Pancreas (tissue), 10 donors: ENCODE measurements around the gene BCAS3. TPM values are rescaled to one million over a fixed set of nuclear protein-coding genes. Genes with fewer than 3 reads are reported as not detected.
A peak's percentile ranks its signal among the peaks of the same experiment; 100 is the strongest.

Source experiments
- ATAC-seq, 4 donors: fragments of 200-7000 bp; cut with Tn5 transposase; one replicate each; pipeline versions ENCODE4 v1.8.0 to v1.9.1; 2020; ENCODE audit warnings: mild to moderate bottlenecking in 4 of 4, moderate library complexity in 4 of 4
- DNase-seq, 6 donors: peaks; one replicate each; pipeline ENCODE4 v3.0.0-alpha.2; 2020
- FAIRE-seq: peaks from 2 replicates; lab custom pipeline; 2012; peaks lifted over from hg19 to GRCh38; lab: Jason Lieb, UNC
- H3K27ac ChIP-seq, 4 donors: fragments of 200-600 bp; sonication (generic); 1 replicate in 3 of 4; 2 replicates in 1 of 4; pipeline versions ENCODE4 v1.5.0 to v1.8.0; 2020
- H3K27me3 ChIP-seq, 4 donors: fragments of 200-600 bp; one replicate each; pipeline ENCODE4 v1.8.0; 2021
- H3K36me3 ChIP-seq, 3 donors: fragments of 200-600 bp; sonication (generic) in 1 of 3; one replicate each; pipeline versions ENCODE4 v1.5.0 to v1.8.0; 2020 to 2021
- H3K4me1 ChIP-seq, 3 donors: fragments of 200-600 bp; one replicate each; pipeline ENCODE4 v1.8.0; 2021
- H3K4me3 ChIP-seq, 4 donors: fragments of 200-600 bp; sonication (generic) in 2 of 4; one replicate each; pipeline versions ENCODE4 v1.5.0 to v1.8.0; 2020 to 2021
- H3K9me3 ChIP-seq, 4 donors: fragments of 200-600 bp; one replicate each; pipeline ENCODE4 v1.8.0; 2021
- WGBS, 2 donors: extraction: QIAGEN DNeasy Blood & Tissue Kit; methylation state at CpG; one replicate each; pipeline ENCODE4 v1.1.7; 2013; 5-methylcytosine and 5-hydroxymethylcytosine counted together
- intact Hi-C, 3 donors: fragments of 100-400 bp; cut with DNase I; formaldehyde crosslinking; loops; one replicate each; pipeline versions ENCODE4 v1.11.1 to v1.14.2; 2022
- polyA plus RNA-seq, 2 donors: library from polyadenylated mRNA; stranded (reverse); fragments of 200-250 nt; gene quantifications; one replicate each; pipeline ENCODE4 v1.2.3, GENCODE V29; 2013
- total RNA-seq, 6 donors: library from RNA; stranded (reverse); fragmentation: NEBNext Ultra II Directional in 4 of 6; extraction: Animal tissue kit (Norgen Biotek cat#: 25700) in 4 of 6; gene quantifications; one replicate each; pipeline versions ENCODE4 v1.2.1 to v1.2.4, GENCODE V29; 2021 to 2023
- TF ChIP-seq, protein P1 (sequence below), 4 donors: fragments of 200-600 bp; sonication (generic) in 3 of 4; IDR thresholded peaks; one replicate each; pipeline versions ENCODE4 v1.5.0 to v1.8.0; 2021; ENCODE audit warnings: antibody characterized with exemption in 4 of 4
- donor health status: healthy with polysubstance abuse.
- donor health status: DM: no; HTN: no; CAD: no; lungs with moderate emphysema.
- donor health status: DM: no; HTN: no; CAD: no.
- donor health status: control.
- donor health status: control.
- donor health status: Bipolar disorder and iron deficiency.
- donor health status: DM: yes; HTN: yes; CAD: no.
- donor health status: DM: no; HTN: no; CAD: no.
- donor health status: DM: no; HTN: no; CAD: no.
- donor health status: DM: yes; HTN: yes; CAD: no.

Gene BCAS3
- total and polyA plus RNA-seq, 8 donors, result 4.6 to 27.7 (median 13.2) TPM

DNA sequence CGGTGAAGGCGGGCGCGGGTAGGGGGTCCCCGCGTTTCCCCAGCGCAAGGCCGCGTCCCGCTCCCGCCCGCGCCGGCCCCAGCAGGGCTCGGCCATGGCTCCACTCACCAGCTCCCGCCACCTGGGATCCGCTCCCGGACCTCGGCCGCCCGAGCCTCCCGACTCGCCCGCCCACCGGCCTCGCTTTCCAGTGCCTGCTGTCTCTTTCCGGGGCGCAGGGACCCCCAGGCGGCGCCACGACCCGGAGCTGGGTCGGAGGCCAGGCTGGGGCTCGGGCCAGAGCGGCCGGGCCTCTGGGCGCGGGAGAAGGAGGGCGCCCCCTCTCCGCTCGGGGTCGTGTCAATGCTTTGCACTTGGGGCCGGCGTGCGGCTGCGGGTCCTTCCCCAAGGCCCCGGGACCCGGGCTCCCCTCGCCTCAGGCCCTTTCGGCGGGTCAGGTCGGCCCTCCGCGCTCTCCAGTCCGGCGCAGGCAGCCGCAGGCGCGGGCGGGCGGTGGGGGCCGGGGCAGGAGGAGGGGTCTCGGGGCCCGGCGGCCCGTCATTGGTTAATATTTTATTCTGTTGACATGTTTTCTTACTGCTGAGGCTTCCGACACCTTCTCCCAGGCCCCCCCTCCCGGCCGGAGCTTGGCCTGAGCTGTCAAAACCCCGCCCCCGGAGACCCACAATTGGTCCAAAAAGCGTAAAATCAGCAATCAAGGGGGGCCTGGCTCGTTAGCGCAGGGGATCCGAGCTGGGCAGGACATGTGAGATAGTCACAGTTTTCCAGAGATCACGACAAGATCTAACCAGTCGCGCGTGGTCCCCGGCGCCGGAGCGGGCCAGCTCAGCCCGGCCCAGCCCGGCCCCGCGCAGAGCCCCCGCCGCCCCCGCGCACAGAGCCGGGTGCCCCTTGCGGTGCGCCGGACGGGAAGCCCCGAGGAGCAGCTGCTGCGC, 721.7 kb downstream of the BCAS3 start, which contains the start of gene TBX2:
TBX2 (plus strand) TSS at position 713 of the 935 bp plus-strand sequence. CDS start 334 bp downstream, outside the sequence.
- TF ChIP-seq, protein P1, sequence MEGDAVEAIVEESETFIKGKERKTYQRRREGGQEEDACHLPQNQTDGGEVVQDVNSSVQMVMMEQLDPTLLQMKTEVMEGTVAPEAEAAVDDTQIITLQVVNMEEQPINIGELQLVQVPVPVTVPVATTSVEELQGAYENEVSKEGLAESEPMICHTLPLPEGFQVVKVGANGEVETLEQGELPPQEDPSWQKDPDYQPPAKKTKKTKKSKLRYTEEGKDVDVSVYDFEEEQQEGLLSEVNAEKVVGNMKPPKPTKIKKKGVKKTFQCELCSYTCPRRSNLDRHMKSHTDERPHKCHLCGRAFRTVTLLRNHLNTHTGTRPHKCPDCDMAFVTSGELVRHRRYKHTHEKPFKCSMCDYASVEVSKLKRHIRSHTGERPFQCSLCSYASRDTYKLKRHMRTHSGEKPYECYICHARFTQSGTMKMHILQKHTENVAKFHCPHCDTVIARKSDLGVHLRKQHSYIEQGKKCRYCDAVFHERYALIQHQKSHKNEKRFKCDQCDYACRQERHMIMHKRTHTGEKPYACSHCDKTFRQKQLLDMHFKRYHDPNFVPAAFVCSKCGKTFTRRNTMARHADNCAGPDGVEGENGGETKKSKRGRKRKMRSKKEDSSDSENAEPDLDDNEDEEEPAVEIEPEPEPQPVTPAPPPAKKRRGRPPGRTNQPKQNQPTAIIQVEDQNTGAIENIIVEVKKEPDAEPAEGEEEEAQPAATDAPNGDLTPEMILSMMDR (IDR thresholded peaks at IDR 0.05), result no peak
- 1 to 2% methylated on average over 78 to 98 of the region's 98 CpGs for WGBS, 2 donors
- H3K27me3 ChIP-seq, result peaks cover 0 to 45% (median 10%) of the 10 kb centered on the region in 4 donors
- intact Hi-C loops, result loop anchor here in 1 of 3 donors (10.0 kb wide), 1 partner anchor 395 kb away; no protein-coding TSS in a partner anchor
- H3K4me3 ChIP-seq, result peak within 1 kb of the TSS; percentile 10 to 62 (median 38)
- H3K27ac ChIP-seq, result peak within 1 kb of the TSS in 2 of 4 donors; percentile 16 to 44
- FAIRE-seq (no peak), ATAC-seq (peak; percentile 15 to 35 (median 26)), DNase-seq (peak in 1 of 6 donors; percentile 65)
- no peaks in the 10 kb centered on the region for H3K36me3 ChIP-seq
- H3K9me3 ChIP-seq, result no peaks in the 10 kb centered on the region
- H3K4me1 ChIP-seq, result peaks cover 0 to 25% (median 13%) of the 10 kb centered on the region in 3 donors

DNA sequence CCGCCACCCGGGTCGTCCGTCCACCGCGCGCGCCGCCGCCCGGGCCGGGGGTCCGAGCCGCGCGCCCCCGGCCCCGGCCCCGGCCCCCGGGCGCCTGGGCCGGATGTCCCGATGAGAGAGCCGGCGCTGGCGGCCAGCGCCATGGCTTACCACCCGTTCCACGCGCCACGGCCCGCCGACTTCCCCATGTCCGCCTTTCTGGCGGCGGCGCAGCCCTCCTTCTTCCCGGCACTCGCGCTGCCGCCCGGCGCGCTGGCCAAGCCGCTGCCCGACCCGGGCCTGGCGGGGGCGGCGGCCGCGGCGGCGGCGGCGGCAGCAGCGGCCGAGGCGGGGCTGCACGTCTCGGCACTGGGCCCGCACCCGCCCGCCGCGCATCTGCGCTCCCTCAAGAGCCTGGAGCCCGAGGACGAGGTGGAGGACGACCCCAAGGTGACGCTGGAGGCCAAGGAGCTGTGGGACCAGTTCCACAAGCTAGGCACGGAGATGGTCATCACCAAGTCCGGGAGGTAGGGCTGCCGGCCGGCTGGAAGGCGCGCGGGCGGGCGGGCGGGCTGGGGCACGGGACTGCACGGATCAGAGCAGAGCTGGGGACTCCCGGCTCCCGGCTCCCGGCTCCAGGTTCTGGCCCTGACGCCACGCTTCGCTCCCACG, 722.5 kb downstream of the BCAS3 start:
- WGBS, 2 donors, result 1 to 2% methylated on average over 45 to 90 of the region's 90 CpGs
- FAIRE-seq (no peak), DNase-seq (peak in 1 of 6 donors; percentile 70), ATAC-seq (peak in 3 of 4 donors; percentile 8 to 20 (median 12))
- H3K4me1 ChIP-seq, result peaks cover 0 to 25% (median 13%) of the 10 kb centered on the region in 3 donors
- H3K36me3 ChIP-seq, result no peaks in the 10 kb centered on the region
- H3K9me3 ChIP-seq, result no peaks in the 10 kb centered on the region
- intact Hi-C loops, result no loop called here
- H3K27ac ChIP-seq, result no peak overlapping the region
- TF ChIP-seq, protein P1 (IDR thresholded peaks at IDR 0.05), result no peak
- H3K27me3 ChIP-seq, result peaks cover 0 to 50% (median 11%) of the 10 kb centered on the region in 4 donors
- peak overlapping the region in 3 of 4 donors; percentile 12 to 62 (median 43) for H3K4me3 ChIP-seq

DNA sequence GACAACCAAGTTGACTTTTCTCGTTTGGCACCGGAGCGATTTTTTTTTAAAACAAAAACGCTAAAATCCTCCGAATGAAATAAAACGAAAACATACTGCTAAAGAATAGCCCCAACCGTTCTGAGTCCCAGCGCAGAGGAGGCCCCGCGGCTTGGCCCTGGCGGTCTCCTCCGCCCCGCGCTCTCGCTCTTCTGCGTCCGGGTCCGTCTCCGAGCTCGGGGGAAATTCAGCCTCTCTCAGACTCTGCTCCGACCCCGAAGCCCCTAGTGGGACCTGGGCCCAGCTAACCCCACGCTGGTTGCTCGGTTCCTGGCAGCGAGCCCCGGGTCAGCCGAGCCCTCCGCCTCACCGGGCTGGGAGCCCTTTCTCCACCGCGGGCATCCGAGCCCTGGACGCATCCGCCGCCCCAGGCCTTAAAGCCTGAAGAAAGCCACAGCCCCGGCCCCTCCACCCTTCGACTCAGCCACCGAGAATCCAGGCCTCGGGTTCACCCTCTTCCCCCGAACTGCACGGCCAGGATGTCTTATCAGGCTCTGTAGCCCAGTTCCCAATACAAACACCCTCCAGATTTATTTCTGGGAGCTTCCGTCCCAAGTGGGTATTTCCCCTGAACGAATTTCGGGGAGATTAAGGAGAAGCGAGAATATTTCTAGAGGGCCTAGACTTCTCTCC, 723.2 kb downstream of the BCAS3 start:
- intact Hi-C loops, result no loop called here
- H3K27me3 ChIP-seq, result peaks cover 0 to 49% (median 11%) of the 10 kb centered on the region in 4 donors

DNA sequence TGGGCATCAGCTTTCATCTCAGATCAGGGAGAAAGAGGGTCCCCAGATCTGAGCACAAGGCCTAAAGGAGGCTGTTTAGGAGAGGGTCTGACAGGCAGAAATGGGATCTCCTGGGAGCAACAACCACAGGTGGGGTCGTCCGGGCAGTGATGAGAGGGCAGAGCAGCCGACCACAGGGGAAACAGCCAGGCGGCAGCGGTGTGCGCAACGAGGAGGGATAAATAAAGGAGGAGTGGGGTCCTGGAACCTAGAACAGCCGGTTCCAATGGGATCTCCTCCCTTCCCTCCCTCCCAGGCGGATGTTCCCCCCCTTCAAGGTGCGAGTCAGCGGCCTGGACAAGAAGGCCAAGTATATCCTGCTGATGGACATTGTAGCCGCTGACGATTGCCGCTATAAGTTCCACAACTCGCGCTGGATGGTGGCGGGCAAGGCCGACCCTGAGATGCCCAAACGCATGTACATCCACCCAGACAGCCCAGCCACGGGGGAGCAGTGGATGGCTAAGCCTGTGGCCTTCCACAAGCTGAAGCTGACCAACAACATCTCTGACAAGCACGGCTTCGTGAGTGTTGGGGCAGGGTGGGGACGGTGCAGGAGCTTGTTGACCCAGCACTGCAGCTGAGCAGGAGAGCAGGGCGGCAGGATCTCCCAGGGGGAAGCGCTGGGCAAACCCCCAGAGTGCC, 723.9 kb downstream of the BCAS3 start:
- Histone ChIP-seq H3K27ac (peak overlapping the region in 1 of 4 donors; percentile 4), H3K27me3 (peaks cover 0 to 43% (median 8%) of the 10 kb centered on the region in 4 donors), H3K36me3 (no peaks in the 10 kb centered on the region), H3K4me3 (peak overlapping the region in 2 of 4 donors; percentile 43 to 62), H3K9me3 (no peaks in the 10 kb centered on the region), H3K4me1 (peaks cover 0 to 25% (median 13%) of the 10 kb centered on the region in 3 donors)
- TF ChIP-seq, protein P1 (IDR thresholded peaks at IDR 0.05), result no peak
- FAIRE-seq (no peak), ATAC-seq (no peak), DNase-seq (peak in 1 of 6 donors; percentile 51)
- 32 to 33% methylated on average over 25 of the region's 25 CpGs for WGBS, 2 donors
- intact Hi-C loops, result no loop called here

More for the DNA sequence above, 723.2 kb downstream of the BCAS3 start:
- peak in 1 of 6 donors; percentile 78 for DNase-seq
- H3K4me1 ChIP-seq, result peaks cover 0 to 25% (median 13%) of the 10 kb centered on the region in 3 donors
- no peak for FAIRE-seq
- no peaks in the 10 kb centered on the region for H3K9me3 ChIP-seq
- H3K27ac ChIP-seq, result no peak overlapping the region
- peak overlapping the region; percentile 3 to 62 (median 28) for H3K4me3 ChIP-seq
- no peaks in the 10 kb centered on the region for H3K36me3 ChIP-seq
- TF ChIP-seq, protein P1 (IDR thresholded peaks at IDR 0.05), result no peak
- no peak for ATAC-seq
- 9% methylated on average over 45 of the region's 45 CpGs for WGBS, 2 donors
